Spleen (tissue), 11 donors: ENCODE results near the gene MACROD2. TPM values are rescaled to one million over a fixed set of nuclear protein-coding genes. Genes with fewer than 3 reads are reported as not detected.

Experiments
- DNase-seq: peaks from one replicate; pipeline ENCODE4 v3.0.0-alpha.2; 2020
- H3K27ac ChIP-seq, 8 donors: fragments of 200-600 bp; sonication (generic) in 7 of 8; 1 replicate in 4 of 8; 2 replicates in 4 of 8; pipeline versions ENCODE4 v1.5.0 to v1.8.0; 2016 to 2021; ENCODE audit warnings: inconsistent platforms in 4 of 8, mild to moderate bottlenecking in 4 of 8, moderate library complexity in 1 of 8
- H3K27me3 ChIP-seq, 7 donors: fragments of 200-600 bp; sonication (generic) in 6 of 7; replicated peaks in 1 of 7; 1 replicate in 4 of 7; 2 replicates in 3 of 7; pipeline versions ENCODE4 v1.5.0 to v1.8.0; 2016 to 2021; ENCODE audit warnings: inconsistent platforms in 3 of 7, mild to moderate bottlenecking in 1 of 7
- H3K36me3 ChIP-seq, 6 donors: fragments of 200-600 bp; sonication (generic) in 5 of 6; 1 replicate in 4 of 6; 2 replicates in 2 of 6; pipeline versions ENCODE4 v1.5.0 to v1.8.0; 2016 to 2021; ENCODE audit warnings: inconsistent platforms in 2 of 6
- H3K4me1 ChIP-seq, 6 donors: fragments of 200-600 bp; sonication (generic) in 5 of 6; 1 replicate in 3 of 6; 2 replicates in 3 of 6; pipeline versions ENCODE4 v1.5.0 to v1.8.0; 2016 to 2021; ENCODE audit warnings: inconsistent platforms in 3 of 6
- H3K4me3 ChIP-seq, 8 donors: fragments of 200-600 bp; sonication (generic) in 7 of 8; 1 replicate in 4 of 8; 2 replicates in 4 of 8; pipeline versions ENCODE4 v1.5.0 to v1.8.0; 2016 to 2021; ENCODE audit warnings: inconsistent platforms in 4 of 8, mild to moderate bottlenecking in 4 of 8, moderate library complexity in 2 of 8
- H3K9me3 ChIP-seq, 8 donors: fragments of 200-600 bp; sonication (generic) in 7 of 8; 1 replicate in 4 of 8; 2 replicates in 4 of 8; pipeline versions ENCODE4 v1.5.0 to v1.8.0; 2016 to 2021; ENCODE audit warnings: inconsistent platforms in 4 of 8
- CTCF ChIP-seq, 11 experiments: fragments of 200-600 bp in 7 of 11; fragments of 450-650 bp in 4 of 11; sonication (generic) in 4 of 11; IDR thresholded peaks in 8 of 11; conservative IDR thresholded peaks in 3 of 11; 1 replicate in 7 of 11; 2 replicates in 4 of 11; pipeline versions ENCODE4 v1.4.0 to v1.8.0; 2016 to 2021; ENCODE audit warnings: antibody characterized with exemption in 11 of 11, inconsistent platforms in 4 of 11, mild to moderate bottlenecking in 1 of 11
- POLR2A ChIP-seq, 3 donors: fragments of 450-650 bp; IDR thresholded peaks; one replicate each; pipeline ENCODE4 v1.5.1; 2017; ENCODE audit warnings: antibody characterized with exemption in 3 of 3, mild to moderate bottlenecking in 1 of 3
- POLR2AphosphoS5 ChIP-seq, 3 donors: sonication (generic); formaldehyde crosslinking; IDR thresholded peaks; one replicate each; pipeline ENCODE4 v1.5.1; 2017; ENCODE audit warnings: antibody characterized with exemption in 3 of 3
- WGBS, 5 donors: extraction: QIAGEN DNeasy Blood & Tissue Kit in 3 of 5; methylation state at CpG; one replicate each; pipeline versions ENCODE4 v1.1.5 to v1.1.7; 2013 to 2018; 5-methylcytosine and 5-hydroxymethylcytosine counted together
- intact Hi-C: fragments of 100-400 bp; cut with DNase I; formaldehyde crosslinking; loops from one replicate; pipeline ENCODE4 v1.15.0; 2023; ENCODE audit warnings: low total_unique reads
- polyA plus RNA-seq, 3 donors: library from polyadenylated mRNA; stranded (reverse); fragments of 200-250 nt; gene quantifications; one replicate each; pipeline ENCODE4 v1.2.1, GENCODE V29; 2013
- total RNA-seq, 7 donors: library from RNA; depleted of rRNA in 3 of 7; stranded (reverse); fragments of >200 nt in 3 of 7; fragmentation: NEBNext Ultra II Directional in 4 of 7; extraction: Animal tissue kit (Norgen Biotek cat#: 25700) in 4 of 7; gene quantifications; one replicate each; pipeline versions ENCODE4 v1.1.0 to v1.2.1, GENCODE V29; 2016 to 2021
- donor health status: healthy with polysubstance abuse.
- donor health status: DM: no; HTN: no; CAD: no; lungs with moderate emphysema.
- donor health status: DM: no; HTN: no; CAD: no.
- donor health status: Bipolar disorder and iron deficiency.
- donor health status: healthy.
- donor health status: DM: no; HTN: no; CAD: no.
- donor health status: DM: yes; HTN: yes; CAD: no.

MACROD2 gene
- total and polyA plus RNA-seq, 10 donors: 1.5 to 4.7 (median 3.4) TPM

GRCh38 chr20:15739035-15739434 is 1743.7 kb downstream of the MACROD2 start:
- Histone ChIP-seq H3K9me3 (no peaks in the 10 kb centered on the region), H3K4me3 (no peak overlapping the region), H3K27ac (no peak overlapping the region), H3K4me1 (no peaks in the 10 kb centered on the region), H3K27me3 (no peaks in the 10 kb centered on the region), H3K36me3 (no peaks in the 10 kb centered on the region)
- TF ChIP-seq POLR2A (IDR thresholded peaks at IDR 0.05) (no peak), POLR2AphosphoS5 (IDR thresholded peaks at IDR 0.05) (no peak), CTCF (IDR thresholded peaks at IDR 0.05 in 8 of 11, conservative IDR thresholded peaks at IDR 0.05 in 3 of 11) (no peak)
- intact Hi-C loops: no loop called here
- DNase-seq: no peak
- 66 to 79% (median 70%) methylated on average over 2 of the region's 2 CpGs for WGBS, 5 donors

GRCh38 chr20:15740046-15740775 is 1744.9 kb downstream of the MACROD2 start:
- no peaks in the 10 kb centered on the region for H3K9me3 ChIP-seq
- TF ChIP-seq CTCF (IDR thresholded peaks at IDR 0.05 in 8 of 11, conservative IDR thresholded peaks at IDR 0.05 in 3 of 11) (no peak), POLR2A (IDR thresholded peaks at IDR 0.05) (no peak), POLR2AphosphoS5 (IDR thresholded peaks at IDR 0.05) (no peak)
- intact Hi-C loops: no loop called here
- 73 to 87% (median 80%) methylated on average over 3 of the region's 3 CpGs for WGBS, 5 donors
- no peaks in the 10 kb centered on the region for H3K36me3 ChIP-seq
- H3K4me1 ChIP-seq: no peaks in the 10 kb centered on the region
- no peak overlapping the region for H3K27ac ChIP-seq
- no peak overlapping the region for H3K4me3 ChIP-seq
- no peak for DNase-seq
- H3K27me3 ChIP-seq: no peaks in the 10 kb centered on the region

- Histone ChIP-seq H3K9me3 (peaks cover 0 to 5% (median 4%) of the 10 kb centered on the region in 8 donors), H3K27me3 (no peaks in the 10 kb centered on the region), H3K36me3 (no peaks in the 10 kb centered on the region), H3K4me3 (no peak overlapping the region), H3K4me1 (no peaks in the 10 kb centered on the region), H3K27ac (no peak overlapping the region)
- TF ChIP-seq POLR2AphosphoS5 (IDR thresholded peaks at IDR 0.05) (no peak), CTCF (IDR thresholded peaks at IDR 0.05 in 8 of 11, conservative IDR thresholded peaks at IDR 0.05 in 3 of 11) (no peak), POLR2A (IDR thresholded peaks at IDR 0.05) (no peak)
- intact Hi-C loops: no loop called here
- no peak for DNase-seq
- 89 to 100% (median 94%) methylated on average over 1 of the region's 1 CpG for WGBS, 5 donors
Observed at GRCh38 chr20:15742087-15742486, 1746.8 kb downstream of the MACROD2 start.

- no peak for DNase-seq
- H3K4me1 ChIP-seq: no peaks in the 10 kb centered on the region
- no peak for TF ChIP-seq POLR2AphosphoS5 (IDR thresholded peaks at IDR 0.05)
- TF ChIP-seq CTCF (IDR thresholded peaks at IDR 0.05 in 8 of 11, conservative IDR thresholded peaks at IDR 0.05 in 3 of 11): no peak
- TF ChIP-seq POLR2A (IDR thresholded peaks at IDR 0.05): no peak
- peaks cover 0 to 10% (median 9%) of the 10 kb centered on the region in 8 donors for H3K9me3 ChIP-seq
- H3K27me3 ChIP-seq: no peaks in the 10 kb centered on the region
- no peaks in the 10 kb centered on the region for H3K36me3 ChIP-seq
- intact Hi-C loops: no loop called here
- WGBS, 5 donors: 80 to 93% (median 87%) methylated on average over 1 of the region's 1 CpG
- no peak overlapping the region for H3K27ac ChIP-seq
- H3K4me3 ChIP-seq: no peak overlapping the region
Observed at GRCh38 chr20:15742627-15743026, 1747.3 kb downstream of the MACROD2 start.
